Osteoblast (primary cell): ENCODE data around the gene DNAH7. TPM values are rescaled to one million over a fixed set of nuclear protein-coding genes. Genes with fewer than 3 reads are reported as not detected.

Experiments used
- DNase-seq: peaks from one replicate; pipeline ENCODE4 v3.0.0; 2011; ENCODE audit warnings: low spot score, mixed read lengths; ENCODE audit not compliant: insufficient read length; ENCODE audit errors: missing footprints
- H2AFZ ChIP-seq: 2 replicates; pipeline ENCODE4 v1.6.0; 2011; ENCODE audit warnings: mild to moderate bottlenecking, low read length
- H3K27ac ChIP-seq: 2 replicates; pipeline ENCODE4 v1.5.1; 2011; ENCODE audit warnings: mild to moderate bottlenecking, low read depth, low read length, moderate library complexity
- H3K27me3 ChIP-seq: 2 replicates; pipeline ENCODE4 v1.6.0; 2012; ENCODE audit warnings: mild to moderate bottlenecking, control low read depth, inconsistent platforms, low read length, moderate library complexity; ENCODE audit not compliant: insufficient read depth
- H3K36me3 ChIP-seq: 2 replicates; pipeline ENCODE4 v1.5.1; 2011; ENCODE audit warnings: mild to moderate bottlenecking, low read length, control low read depth, moderate library complexity; ENCODE audit not compliant: insufficient read depth
- H3K4me1 ChIP-seq: 2 replicates; pipeline ENCODE4 v1.5.1; 2011; ENCODE audit warnings: mild to moderate bottlenecking, low read length, control low read depth, moderate library complexity; ENCODE audit not compliant: insufficient read depth
- H3K4me2 ChIP-seq: 2 replicates; pipeline ENCODE4 v1.6.0; 2011; ENCODE audit warnings: mild to moderate bottlenecking, low read length; ENCODE audit not compliant: insufficient read depth
- H3K4me3 ChIP-seq: fragments of 200-600 bp; sonication (generic); 3 replicates; pipeline ENCODE4 v1.5.1; 2012; ENCODE audit warnings: mild to moderate bottlenecking, low read length, inconsistent platforms; ENCODE audit not compliant: insufficient read depth
- H3K79me2 ChIP-seq: 2 replicates; pipeline ENCODE4 v1.6.0; 2012; ENCODE audit warnings: mild to moderate bottlenecking, low read length, control low read depth, inconsistent platforms; ENCODE audit not compliant: insufficient read depth
- H3K9me3 ChIP-seq: 2 replicates; pipeline ENCODE4 v1.5.1; 2011; ENCODE audit warnings: low read depth, low read length, control low read depth
- H4K20me1 ChIP-seq: 2 replicates; pipeline ENCODE4 v1.6.0; 2012; ENCODE audit warnings: mild to moderate bottlenecking, low read length, control low read depth; ENCODE audit not compliant: insufficient read depth
- CTCF ChIP-seq: IDR thresholded peaks from 2 replicates; pipeline ENCODE4 v1.5.1; 2011; ENCODE audit warnings: mild to moderate bottlenecking, low read depth, low read length, moderate library complexity; ENCODE audit errors: extremely low read depth
- total RNA-seq: library from RNA; depleted of rRNA; stranded (reverse); fragments of >200 nt; gene quantifications from 2 replicates; pipeline ENCODE4 v1.2.3, GENCODE V29; 2012

Gene DNAH7
- total RNA-seq, 1 donor: 2.5 TPM

- H3K36me3 ChIP-seq: no peaks in the 10 kb centered on the region
- H3K27ac ChIP-seq: no peak overlapping the region
- H3K4me3 ChIP-seq: no peak overlapping the region
- H3K79me2 ChIP-seq: no peaks in the 10 kb centered on the region
- no peaks in the 10 kb centered on the region for H4K20me1 ChIP-seq
- H3K4me2 ChIP-seq: peak overlapping the region; percentile 17
- no peaks in the 10 kb centered on the region for H3K27me3 ChIP-seq
- no peak for TF ChIP-seq CTCF
- no peaks in the 10 kb centered on the region for H3K4me1 ChIP-seq
- peak overlapping the region; percentile 91 for H2AFZ ChIP-seq
- no peak for DNase-seq
- H3K9me3 ChIP-seq: no peaks in the 10 kb centered on the region
These were observed 156.6 kb downstream of the DNAH7 start for GRCh38 chr2:195912079-195912478.

GRCh38 chr2:195910570-195910969 is 158.1 kb downstream of the DNAH7 start:
- Histone ChIP-seq H4K20me1 (no peaks in the 10 kb centered on the region), H3K9me3 (no peaks in the 10 kb centered on the region), H3K27ac (no peak overlapping the region), H3K4me1 (no peaks in the 10 kb centered on the region), H2AFZ (no peak overlapping the region), H3K27me3 (no peaks in the 10 kb centered on the region), H3K4me2 (no peak overlapping the region), H3K4me3 (no peak overlapping the region), H3K79me2 (no peaks in the 10 kb centered on the region), H3K36me3 (no peaks in the 10 kb centered on the region)
- TF ChIP-seq CTCF: no peak
- no peak for DNase-seq

- Histone ChIP-seq H3K4me1 (no peaks in the 10 kb centered on the region), H3K27ac (no peak overlapping the region), H3K4me2 (no peak overlapping the region), H3K9me3 (no peaks in the 10 kb centered on the region), H2AFZ (no peak overlapping the region), H3K79me2 (no peaks in the 10 kb centered on the region), H3K4me3 (no peak overlapping the region), H4K20me1 (no peaks in the 10 kb centered on the region), H3K27me3 (no peaks in the 10 kb centered on the region), H3K36me3 (no peaks in the 10 kb centered on the region)
- no peak for DNase-seq
- no peak for TF ChIP-seq CTCF
These were observed 158.7 kb downstream of the DNAH7 start for GRCh38 chr2:195909926-195910325.

- no peak overlapping the region for H3K4me2 ChIP-seq
- H3K36me3 ChIP-seq: no peaks in the 10 kb centered on the region
- no peak for DNase-seq
- TF ChIP-seq CTCF: no peak
- H3K27ac ChIP-seq: no peak overlapping the region
- H3K27me3 ChIP-seq: no peaks in the 10 kb centered on the region
- H3K9me3 ChIP-seq: no peaks in the 10 kb centered on the region
- H4K20me1 ChIP-seq: no peaks in the 10 kb centered on the region
- H3K4me3 ChIP-seq: no peak overlapping the region
- H3K4me1 ChIP-seq: no peaks in the 10 kb centered on the region
- no peak overlapping the region for H2AFZ ChIP-seq
- no peaks in the 10 kb centered on the region for H3K79me2 ChIP-seq
These were observed 161.2 kb downstream of the DNAH7 start for GRCh38 chr2:195907474-195907873.
